GM12878 (cell line): Measurements from ENCODE around the gene COMT. TPM values are rescaled to one million over a fixed set of nuclear protein-coding genes. Genes with fewer than 3 reads are reported as not detected.

Source experiments
- BACH1 ChIP-seq: fragments of 450-650 bp; IDR thresholded peaks from 2 replicates; pipeline ENCODE4 v1.6.1; 2017; ENCODE audit warnings: mild to moderate bottlenecking, borderline replicate concordance
- ESRRA ChIP-seq: IDR thresholded peaks from 2 replicates; pipeline ENCODE4 v1.6.1; 2012; ENCODE audit warnings: mild to moderate bottlenecking, low read length, improper control_type of control experiment
- MYC ChIP-seq: IDR thresholded peaks from 2 replicates; pipeline ENCODE4 v1.6.1; 2011; ENCODE audit warnings: mild to moderate bottlenecking, low read length, moderate library complexity, inconsistent platforms; ENCODE audit not compliant: insufficient read depth, insufficient replicate concordance, insufficient read length, severe bottlenecking
- NFIC ChIP-seq: IDR thresholded peaks from 2 replicates; pipeline ENCODE4 v1.6.1; 2012; ENCODE audit warnings: low read depth, mild to moderate bottlenecking, inconsistent platforms, low read length, moderate library complexity
- NR2C1 ChIP-seq: fragments of 450-650 bp; IDR thresholded peaks from 2 replicates; pipeline ENCODE4 v1.6.1; 2017; ENCODE audit warnings: antibody characterized with exemption, mild to moderate bottlenecking, moderate library complexity
- NR2F1 ChIP-seq: fragments of 450-650 bp; conservative IDR thresholded peaks from 2 replicates; pipeline ENCODE4 v1.6.1; 2017; ENCODE audit warnings: mild to moderate bottlenecking
- PML ChIP-seq: IDR thresholded peaks from 2 replicates; pipeline ENCODE4 v1.6.1; 2012; ENCODE audit warnings: low read length, inconsistent platforms
- RAD21 ChIP-seq: IDR thresholded peaks from 2 replicates; pipeline ENCODE4 v1.6.1; 2011; ENCODE audit warnings: mild to moderate bottlenecking, low read depth, low read length, moderate library complexity; ENCODE audit not compliant: insufficient read depth
- RBBP5 ChIP-seq: fragments of 200-600 bp; sonication (generic); conservative IDR thresholded peaks from 2 replicates; pipeline ENCODE4 v1.6.1; 2016
- SREBF2 ChIP-seq: IDR thresholded peaks from 2 replicates; pipeline ENCODE4 v1.6.1; 2012; ENCODE audit warnings: mild to moderate bottlenecking, low read length
- TCF12 ChIP-seq: IDR thresholded peaks from 2 replicates; pipeline ENCODE4 v1.6.1; 2011; ENCODE audit warnings: low read depth, mild to moderate bottlenecking, low read length
- TCF7 ChIP-seq: IDR thresholded peaks from 2 replicates; pipeline ENCODE4 v1.6.1; 2014; ENCODE audit warnings: antibody characterized with exemption, borderline replicate concordance
- YY1 ChIP-seq: IDR thresholded peaks from 2 replicates; pipeline ENCODE4 v1.6.1; 2011; ENCODE audit warnings: low read depth, mild to moderate bottlenecking, low read length
- ZBTB33 ChIP-seq: fragments of 450-650 bp; IDR thresholded peaks from 2 replicates; pipeline ENCODE4 v1.6.1; 2017; ENCODE audit warnings: mild to moderate bottlenecking
- ZNF274 ChIP-seq: IDR thresholded peaks from one replicate; pipeline ENCODE4 v1.8.0; 2011; ENCODE audit not compliant: insufficient read length, insufficient read depth
- ZNF622 ChIP-seq: fragments of 450-650 bp; IDR thresholded peaks from 2 replicates; pipeline ENCODE4 v1.6.1; 2017; ENCODE audit warnings: mild to moderate bottlenecking, inconsistent platforms
- ZSCAN29 ChIP-seq: fragments of 450-650 bp; IDR thresholded peaks from 2 replicates; pipeline ENCODE4 v1.6.1; 2017; ENCODE audit warnings: mild to moderate bottlenecking, moderate library complexity
- polyA plus RNA-seq, 11 experiments: library from polyadenylated mRNA; depleted of rRNA in 4 of 11; unstranded in 6 of 11; stranded (reverse) in 5 of 11; fragments of >200 nt; fragmentation: Nextera tagmentation in 4 of 11; fragmentation: Illumina TruSeq in 1 of 11; extraction: Ambion mirVana in 4 of 11; extraction: Trizol in 1 of 11; gene quantifications; 1 replicate in 1 of 11; 2 replicates in 10 of 11; pipeline versions ENCODE4 v1.2.1 to v1.2.3, GENCODE V29; 2011 to 2016; ENCODE audit warnings: inconsistent platforms in 2 of 11, missing spikeins in 2 of 11, low read depth in 1 of 11
- total RNA-seq, 4 experiments: library from RNA; depleted of rRNA in 3 of 4; stranded (reverse); fragments of >200 nt in 3 of 4; fragmentation: Illumina TruSeq in 1 of 4; extraction: Trizol in 1 of 4; gene quantifications; 2 replicates each; pipeline versions ENCODE4 v1.2.1 to v1.2.3, GENCODE V29; 2013 to 2021
- TF ChIP-seq, protein P1 (sequence below): fragments of 450-650 bp; IDR thresholded peaks from 2 replicates; pipeline ENCODE4 v1.6.1; 2016; ENCODE audit warnings: mild to moderate bottlenecking
- TF ChIP-seq, protein P2 (sequence below), 3 experiments: IDR thresholded peaks in 2 of 3; conservative IDR thresholded peaks in 1 of 3; 2 replicates each; pipeline ENCODE4 v1.5.1; 2011; ENCODE audit warnings: low read depth in 3 of 3, low read length in 3 of 3, mild to moderate bottlenecking in 3 of 3, control low read depth in 2 of 3, moderate library complexity in 2 of 3, inconsistent platforms in 1 of 3, mixed read lengths in 1 of 3; ENCODE audit not compliant: control insufficient read depth in 2 of 3, insufficient read depth in 1 of 3; ENCODE audit errors: extremely low read depth in 1 of 3
- TF ChIP-seq, protein P3 (sequence below): fragments of 450-650 bp; formaldehyde crosslinking; IDR thresholded peaks from 2 replicates; pipeline ENCODE4 v1.4.0; 2022; ENCODE audit warnings: mild to moderate bottlenecking, moderate library complexity

Gene COMT
- total and polyA plus RNA-seq, 10 of the 15 experiments (the other 5 are each of a cell fraction or from before 2014, with no cell fraction given): 4.5 to 152 (median 66.1) TPM

DNA sequence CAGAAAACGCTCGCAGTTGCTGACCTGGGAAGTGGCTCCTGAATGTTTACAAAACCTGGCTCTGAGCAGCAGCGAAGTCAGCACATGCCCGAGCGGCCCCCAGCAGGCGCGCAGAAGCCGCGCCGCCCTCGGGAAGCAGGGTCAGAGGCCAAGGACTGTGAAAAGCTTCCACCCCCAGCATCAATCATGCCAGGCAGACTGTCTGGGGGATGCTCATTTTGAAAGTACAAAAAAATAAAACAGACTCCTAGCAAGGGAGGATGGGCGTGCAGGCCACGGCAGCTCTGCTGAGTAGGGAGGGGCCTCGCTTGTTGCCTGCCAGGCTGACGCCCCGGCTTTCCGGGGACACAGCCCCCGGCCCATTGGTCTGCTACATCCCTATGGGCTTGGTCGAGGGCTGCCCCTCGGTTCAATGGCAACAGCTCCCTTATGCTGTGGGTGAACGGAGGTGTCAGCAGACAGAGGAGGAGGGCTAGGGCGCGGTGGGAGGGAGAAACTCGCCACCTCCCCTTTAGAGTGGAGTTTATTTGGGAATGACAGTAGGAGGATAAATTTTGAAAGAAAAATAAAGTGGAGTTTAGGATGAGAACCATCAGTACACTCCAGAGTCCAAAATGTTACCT lies 49.2 kb upstream of the COMT start (continued):
- TF ChIP-seq, protein P1, sequence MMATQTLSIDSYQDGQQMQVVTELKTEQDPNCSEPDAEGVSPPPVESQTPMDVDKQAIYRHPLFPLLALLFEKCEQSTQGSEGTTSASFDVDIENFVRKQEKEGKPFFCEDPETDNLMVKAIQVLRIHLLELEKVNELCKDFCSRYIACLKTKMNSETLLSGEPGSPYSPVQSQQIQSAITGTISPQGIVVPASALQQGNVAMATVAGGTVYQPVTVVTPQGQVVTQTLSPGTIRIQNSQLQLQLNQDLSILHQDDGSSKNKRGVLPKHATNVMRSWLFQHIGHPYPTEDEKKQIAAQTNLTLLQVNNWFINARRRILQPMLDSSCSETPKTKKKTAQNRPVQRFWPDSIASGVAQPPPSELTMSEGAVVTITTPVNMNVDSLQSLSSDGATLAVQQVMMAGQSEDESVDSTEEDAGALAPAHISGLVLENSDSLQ: 0 out of 2 replicates have a peak, but pooled peaks have one; percentile 17
- TF ChIP-seq TCF7 (no peak), ZNF622 (no peak), RAD21 (no peak), NFIC (no peak), YY1 (no peak), NR2C1 (no peak), ZBTB33 (no peak), SREBF2 (no peak), ZNF274 (no peak), TCF12 (no peak), MYC (no peak), NR2F1 (0 out of 2 replicates have a peak, but pooled peaks have one; percentile 48), ESRRA (no peak), BACH1 (no peak), RBBP5 (no peak), PML (no peak), ZSCAN29 (no peak)
- TF ChIP-seq, protein P2, sequence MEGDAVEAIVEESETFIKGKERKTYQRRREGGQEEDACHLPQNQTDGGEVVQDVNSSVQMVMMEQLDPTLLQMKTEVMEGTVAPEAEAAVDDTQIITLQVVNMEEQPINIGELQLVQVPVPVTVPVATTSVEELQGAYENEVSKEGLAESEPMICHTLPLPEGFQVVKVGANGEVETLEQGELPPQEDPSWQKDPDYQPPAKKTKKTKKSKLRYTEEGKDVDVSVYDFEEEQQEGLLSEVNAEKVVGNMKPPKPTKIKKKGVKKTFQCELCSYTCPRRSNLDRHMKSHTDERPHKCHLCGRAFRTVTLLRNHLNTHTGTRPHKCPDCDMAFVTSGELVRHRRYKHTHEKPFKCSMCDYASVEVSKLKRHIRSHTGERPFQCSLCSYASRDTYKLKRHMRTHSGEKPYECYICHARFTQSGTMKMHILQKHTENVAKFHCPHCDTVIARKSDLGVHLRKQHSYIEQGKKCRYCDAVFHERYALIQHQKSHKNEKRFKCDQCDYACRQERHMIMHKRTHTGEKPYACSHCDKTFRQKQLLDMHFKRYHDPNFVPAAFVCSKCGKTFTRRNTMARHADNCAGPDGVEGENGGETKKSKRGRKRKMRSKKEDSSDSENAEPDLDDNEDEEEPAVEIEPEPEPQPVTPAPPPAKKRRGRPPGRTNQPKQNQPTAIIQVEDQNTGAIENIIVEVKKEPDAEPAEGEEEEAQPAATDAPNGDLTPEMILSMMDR (IDR thresholded peaks at IDR 0.05 in 2 of 3, conservative IDR thresholded peaks at IDR 0.05 in 1 of 3; ENCODE audit: control insufficient read depth in 2 of 3, extremely low read depth in 1 of 3, insufficient read depth in 1 of 3, low read depth in 3 of 3, low read length in 3 of 3): no peak
- TF ChIP-seq, protein P3, sequence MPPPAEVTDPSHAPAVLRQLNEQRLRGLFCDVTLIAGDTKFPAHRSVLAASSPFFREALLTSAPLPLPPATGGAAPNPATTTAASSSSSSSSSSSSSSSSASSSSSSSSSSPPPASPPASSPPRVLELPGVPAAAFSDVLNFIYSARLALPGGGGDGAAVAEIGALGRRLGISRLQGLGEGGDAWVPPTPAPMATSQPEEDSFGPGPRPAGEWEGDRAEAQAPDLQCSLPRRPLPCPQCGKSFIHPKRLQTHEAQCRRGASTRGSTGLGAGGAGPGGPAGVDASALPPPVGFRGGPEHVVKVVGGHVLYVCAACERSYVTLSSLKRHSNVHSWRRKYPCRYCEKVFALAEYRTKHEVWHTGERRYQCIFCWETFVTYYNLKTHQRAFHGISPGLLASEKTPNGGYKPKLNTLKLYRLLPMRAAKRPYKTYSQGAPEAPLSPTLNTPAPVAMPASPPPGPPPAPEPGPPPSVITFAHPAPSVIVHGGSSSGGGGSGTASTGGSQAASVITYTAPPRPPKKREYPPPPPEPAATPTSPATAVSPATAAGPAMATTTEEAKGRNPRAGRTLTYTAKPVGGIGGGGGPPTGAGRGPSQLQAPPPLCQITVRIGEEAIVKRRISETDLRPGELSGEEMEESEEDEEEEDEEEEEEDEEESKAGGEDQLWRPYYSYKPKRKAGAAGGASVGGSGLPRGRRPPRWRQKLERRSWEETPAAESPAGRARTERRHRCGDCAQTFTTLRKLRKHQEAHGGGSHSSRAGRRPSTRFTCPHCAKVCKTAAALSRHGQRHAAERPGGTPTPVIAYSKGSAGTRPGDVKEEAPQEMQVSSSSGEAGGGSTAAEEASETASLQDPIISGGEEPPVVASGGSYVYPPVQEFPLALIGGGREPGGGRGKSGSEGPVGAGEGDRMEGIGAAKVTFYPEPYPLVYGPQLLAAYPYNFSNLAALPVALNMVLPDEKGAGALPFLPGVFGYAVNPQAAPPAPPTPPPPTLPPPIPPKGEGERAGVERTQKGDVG (CRISPR knock-in tag): no peak
